ENCODE data around the gene CTRL.

DNA sequence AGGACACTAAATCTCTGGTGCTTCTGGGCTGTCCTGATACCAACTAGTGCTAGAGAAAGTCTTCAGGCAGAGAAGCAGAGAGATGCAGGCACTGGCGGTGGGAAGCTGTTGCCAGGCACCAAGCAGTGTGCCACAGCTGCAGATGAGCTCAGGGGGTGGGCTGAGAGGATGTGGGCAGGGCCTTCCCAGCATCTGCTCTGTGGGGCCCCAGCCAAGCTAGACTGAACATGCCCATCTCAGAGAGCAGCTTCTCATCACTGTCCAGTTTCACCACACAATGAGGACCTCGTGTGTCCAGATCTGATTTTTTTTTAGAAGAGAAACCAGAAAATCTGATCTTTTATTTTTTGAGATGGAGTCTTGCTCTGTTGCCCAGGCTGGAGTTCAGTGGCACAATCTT lies 21.5 kb downstream of the CTRL start:
- no peak for TF ChIP-seq POLR2A (IDR thresholded peaks at IDR 0.05)
- TF ChIP-seq, protein P1, sequence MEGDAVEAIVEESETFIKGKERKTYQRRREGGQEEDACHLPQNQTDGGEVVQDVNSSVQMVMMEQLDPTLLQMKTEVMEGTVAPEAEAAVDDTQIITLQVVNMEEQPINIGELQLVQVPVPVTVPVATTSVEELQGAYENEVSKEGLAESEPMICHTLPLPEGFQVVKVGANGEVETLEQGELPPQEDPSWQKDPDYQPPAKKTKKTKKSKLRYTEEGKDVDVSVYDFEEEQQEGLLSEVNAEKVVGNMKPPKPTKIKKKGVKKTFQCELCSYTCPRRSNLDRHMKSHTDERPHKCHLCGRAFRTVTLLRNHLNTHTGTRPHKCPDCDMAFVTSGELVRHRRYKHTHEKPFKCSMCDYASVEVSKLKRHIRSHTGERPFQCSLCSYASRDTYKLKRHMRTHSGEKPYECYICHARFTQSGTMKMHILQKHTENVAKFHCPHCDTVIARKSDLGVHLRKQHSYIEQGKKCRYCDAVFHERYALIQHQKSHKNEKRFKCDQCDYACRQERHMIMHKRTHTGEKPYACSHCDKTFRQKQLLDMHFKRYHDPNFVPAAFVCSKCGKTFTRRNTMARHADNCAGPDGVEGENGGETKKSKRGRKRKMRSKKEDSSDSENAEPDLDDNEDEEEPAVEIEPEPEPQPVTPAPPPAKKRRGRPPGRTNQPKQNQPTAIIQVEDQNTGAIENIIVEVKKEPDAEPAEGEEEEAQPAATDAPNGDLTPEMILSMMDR (IDR thresholded peaks at IDR 0.05): no peak
